HEK293 (cell line): ENCODE data around the gene EFCAB6.

Experiments used
- ATF2 ChIP-seq: fragments of 450-650 bp; formaldehyde crosslinking; IDR thresholded peaks from 2 replicates; pipeline ENCODE4 v1.5.1; 2016; ENCODE audit warnings: missing biosample characterization, missing genetic modification characterization, low read depth
- CTCF ChIP-seq: fragments of 450-650 bp; formaldehyde crosslinking; IDR thresholded peaks from 2 replicates; pipeline ENCODE4 v1.5.1; 2016; ENCODE audit warnings: missing biosample characterization, missing genetic modification characterization
- REST ChIP-seq: fragments of 450-650 bp; formaldehyde crosslinking; IDR thresholded peaks from 2 replicates; pipeline ENCODE4 v1.5.1; 2016; ENCODE audit warnings: missing biosample characterization, missing genetic modification characterization
- ZFP3 ChIP-seq: fragments of 450-650 bp; formaldehyde crosslinking; IDR thresholded peaks from 2 replicates; pipeline ENCODE4 v1.5.1; 2016; ENCODE audit warnings: low read depth, missing biosample characterization, missing genetic modification characterization
- ZNF311 ChIP-seq: fragments of 450-650 bp; formaldehyde crosslinking; IDR thresholded peaks from 2 replicates; pipeline ENCODE4 v1.5.1; 2017; ENCODE audit warnings: missing biosample characterization, missing genetic modification characterization, borderline replicate concordance
- ZNF510 ChIP-seq: fragments of 450-650 bp; formaldehyde crosslinking; IDR thresholded peaks from 2 replicates; pipeline ENCODE4 v1.5.1; 2018; ENCODE audit warnings: mild to moderate bottlenecking, missing genetic modification characterization, missing biosample characterization; ENCODE audit not compliant: insufficient replicate concordance
- ZNF600 ChIP-seq: fragments of 450-650 bp; formaldehyde crosslinking; IDR thresholded peaks from 2 replicates; pipeline ENCODE4 v1.5.1; 2016; ENCODE audit warnings: missing biosample characterization, missing genetic modification characterization
- ZNF777 ChIP-seq: fragments of 450-650 bp; formaldehyde crosslinking; IDR thresholded peaks from 2 replicates; pipeline ENCODE4 v1.5.1; 2017; ENCODE audit warnings: missing biosample characterization, missing genetic modification characterization, borderline replicate concordance

- TF ChIP-seq REST (tag by site-specific recombination) (no peak), CTCF (tag by site-specific recombination) (no peak), ATF2 (tag by site-specific recombination) (no peak), ZNF777 (no peak), ZFP3 (no peak), ZNF510 (tag by site-specific recombination) (no peak), ZNF311 (tag by site-specific recombination) (no peak), ZNF600 (tag by site-specific recombination) (no peak)
Measured at GRCh38 chr22:43828725-43828997, 16.6 kb upstream of the EFCAB6 start.
